D721Med (cell line): ENCODE results near the gene SCT.

Source experiments
- DNase-seq: peaks from one replicate; pipeline ENCODE4 v3.0.0; 2011; ENCODE audit warnings: low spot score; ENCODE audit not compliant: insufficient read length
- FAIRE-seq: peaks from 2 replicates; lab custom pipeline; 2011; peaks lifted over from hg19 to GRCh38; lab: Jason Lieb, UNC
- TF ChIP-seq, protein P1 (sequence below): IDR thresholded peaks from 2 replicates; pipeline ENCODE4 v1.5.1; 2012; ENCODE audit warnings: mild to moderate bottlenecking, control low read depth; ENCODE audit not compliant: insufficient read depth; ENCODE audit errors: missing control alignments

SCT gene

DNA sequence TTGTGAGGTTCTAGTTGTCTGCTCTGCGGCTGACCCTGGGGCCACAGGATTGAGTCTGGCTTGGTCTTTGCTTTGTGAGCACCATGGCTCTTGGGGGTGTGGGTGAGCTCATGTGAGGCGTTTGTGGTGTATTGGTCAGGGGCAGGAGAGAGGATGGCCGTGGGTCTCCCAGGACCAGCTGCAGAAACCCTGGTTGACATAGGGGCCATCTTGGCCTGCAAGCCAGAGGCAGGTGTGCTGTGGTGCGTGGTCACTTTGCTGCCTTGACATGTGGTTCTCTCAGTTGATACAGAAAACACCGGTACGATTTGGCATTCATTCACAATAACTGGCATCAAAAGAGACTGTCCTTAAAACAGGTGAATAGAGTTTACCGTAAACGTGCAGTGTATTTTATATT is 39.4 kb downstream of the SCT start:
- DNase-seq (no peak), FAIRE-seq (no peak)
- TF ChIP-seq, protein P1, sequence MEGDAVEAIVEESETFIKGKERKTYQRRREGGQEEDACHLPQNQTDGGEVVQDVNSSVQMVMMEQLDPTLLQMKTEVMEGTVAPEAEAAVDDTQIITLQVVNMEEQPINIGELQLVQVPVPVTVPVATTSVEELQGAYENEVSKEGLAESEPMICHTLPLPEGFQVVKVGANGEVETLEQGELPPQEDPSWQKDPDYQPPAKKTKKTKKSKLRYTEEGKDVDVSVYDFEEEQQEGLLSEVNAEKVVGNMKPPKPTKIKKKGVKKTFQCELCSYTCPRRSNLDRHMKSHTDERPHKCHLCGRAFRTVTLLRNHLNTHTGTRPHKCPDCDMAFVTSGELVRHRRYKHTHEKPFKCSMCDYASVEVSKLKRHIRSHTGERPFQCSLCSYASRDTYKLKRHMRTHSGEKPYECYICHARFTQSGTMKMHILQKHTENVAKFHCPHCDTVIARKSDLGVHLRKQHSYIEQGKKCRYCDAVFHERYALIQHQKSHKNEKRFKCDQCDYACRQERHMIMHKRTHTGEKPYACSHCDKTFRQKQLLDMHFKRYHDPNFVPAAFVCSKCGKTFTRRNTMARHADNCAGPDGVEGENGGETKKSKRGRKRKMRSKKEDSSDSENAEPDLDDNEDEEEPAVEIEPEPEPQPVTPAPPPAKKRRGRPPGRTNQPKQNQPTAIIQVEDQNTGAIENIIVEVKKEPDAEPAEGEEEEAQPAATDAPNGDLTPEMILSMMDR: no peak

DNA sequence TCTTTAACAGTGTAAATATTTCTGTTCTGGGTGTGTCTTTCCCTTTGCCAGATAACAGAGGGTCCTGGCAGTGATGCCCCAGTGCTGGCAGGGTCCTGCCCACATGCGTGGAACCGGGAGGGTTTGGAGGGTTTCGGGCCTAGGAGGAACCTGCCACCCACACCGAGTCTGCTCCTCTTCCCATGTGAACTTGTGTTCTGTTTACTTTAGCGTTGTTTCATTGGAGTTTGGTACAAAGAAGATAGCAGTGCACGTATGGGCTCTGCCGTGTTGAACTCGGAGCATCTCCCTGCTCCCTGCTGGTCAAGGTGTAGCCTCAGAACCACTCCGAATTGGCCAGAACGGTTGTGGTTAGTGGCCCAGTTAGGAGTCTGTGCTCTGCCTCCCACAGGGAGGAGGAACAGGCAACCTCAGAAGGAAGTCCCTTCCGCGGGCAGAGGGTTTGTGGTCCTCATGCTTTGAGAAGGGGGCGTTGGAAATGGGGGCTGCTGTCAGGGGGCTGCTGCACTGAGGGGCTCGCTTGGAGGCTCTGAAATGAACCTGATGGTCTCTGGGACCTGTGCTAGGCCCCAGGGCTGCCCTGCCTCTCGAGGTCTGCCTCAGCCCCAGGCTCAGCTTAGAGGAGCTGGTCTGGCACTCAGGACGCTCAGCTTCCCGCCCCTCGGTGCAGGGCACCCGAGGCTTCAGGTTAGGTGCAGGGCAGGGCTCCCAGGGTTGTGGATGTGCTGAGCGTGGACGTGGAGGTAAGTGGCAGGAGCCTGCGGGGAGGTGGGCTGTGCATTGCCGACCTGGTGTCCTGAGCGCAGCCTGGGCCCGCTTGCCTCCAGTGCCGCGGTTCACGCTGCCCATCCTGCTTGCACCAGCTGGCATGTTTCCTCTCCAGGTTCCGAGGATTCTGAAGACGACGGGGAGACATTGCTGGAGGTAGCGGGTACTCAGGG is 40.3 kb downstream of the SCT start:
- TF ChIP-seq, protein P1: no peak
- DNase-seq (no peak), FAIRE-seq (no peak)

DNA sequence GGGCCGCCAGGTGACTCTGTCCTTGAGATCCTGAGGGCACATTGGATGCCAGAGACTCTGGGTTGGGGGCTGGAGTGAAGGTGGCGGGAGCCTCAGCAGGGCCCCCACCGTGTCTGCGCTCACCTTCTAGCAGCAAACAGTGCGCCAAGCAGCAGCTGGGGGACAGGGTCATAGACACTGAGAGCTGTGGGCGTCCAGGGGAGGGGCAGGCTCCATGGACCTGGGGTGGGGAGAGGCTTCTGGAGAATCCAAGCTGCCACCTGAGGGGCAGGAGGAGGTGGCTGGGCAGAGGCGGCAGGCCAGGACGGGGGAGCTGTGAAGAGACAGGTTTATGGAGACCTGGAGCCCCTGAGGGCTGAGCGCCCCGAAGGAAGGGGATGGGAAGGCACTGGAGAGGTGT is 42.7 kb downstream of the SCT start:
- DNase-seq (no peak), FAIRE-seq (no peak)
- TF ChIP-seq, protein P1: no peak

DNA sequence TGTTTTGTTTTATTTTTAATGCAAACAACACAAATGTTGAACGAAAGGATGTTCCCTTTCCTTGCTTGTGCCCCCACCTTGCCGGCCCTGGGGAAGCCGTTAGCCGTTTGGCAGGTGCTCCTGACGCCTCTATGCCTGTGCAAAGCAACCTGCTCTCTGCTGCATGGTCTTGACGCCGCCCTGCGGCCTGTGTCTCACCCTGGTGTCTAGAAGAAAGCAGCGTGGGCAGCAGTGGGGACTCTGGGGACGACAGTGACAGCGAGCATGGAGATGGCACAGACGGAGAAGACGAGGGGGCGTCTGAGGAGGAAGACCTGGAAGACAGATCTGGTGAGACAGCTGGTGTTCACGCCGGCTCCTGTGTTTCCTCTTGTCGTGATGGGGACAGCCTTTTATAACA is 45.2 kb downstream of the SCT start:
- FAIRE-seq (no peak), DNase-seq (no peak)
- TF ChIP-seq, protein P1: no peak

DNA sequence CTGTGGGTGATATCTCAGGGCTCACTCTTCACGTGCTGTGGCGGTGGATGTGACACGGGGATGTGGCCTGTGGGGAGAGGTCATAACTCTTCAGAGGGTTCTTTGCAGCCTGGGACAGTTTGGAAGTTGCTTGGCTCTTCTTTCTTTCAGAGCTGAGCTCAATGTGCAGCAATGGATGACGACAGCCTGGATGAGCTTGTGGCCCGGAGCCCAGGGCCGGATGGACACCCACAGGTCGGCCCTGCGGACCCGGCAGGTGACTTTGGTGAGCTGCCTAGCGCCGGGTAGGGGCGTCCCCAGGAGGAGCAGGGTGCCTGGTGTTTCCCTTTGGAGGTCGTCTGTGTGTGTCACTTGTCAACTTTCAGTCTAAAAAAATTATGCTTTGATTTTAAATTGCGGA is 45.6 kb downstream of the SCT start:
- TF ChIP-seq, protein P1: no peak
- DNase-seq (no peak), FAIRE-seq (no peak)

DNA sequence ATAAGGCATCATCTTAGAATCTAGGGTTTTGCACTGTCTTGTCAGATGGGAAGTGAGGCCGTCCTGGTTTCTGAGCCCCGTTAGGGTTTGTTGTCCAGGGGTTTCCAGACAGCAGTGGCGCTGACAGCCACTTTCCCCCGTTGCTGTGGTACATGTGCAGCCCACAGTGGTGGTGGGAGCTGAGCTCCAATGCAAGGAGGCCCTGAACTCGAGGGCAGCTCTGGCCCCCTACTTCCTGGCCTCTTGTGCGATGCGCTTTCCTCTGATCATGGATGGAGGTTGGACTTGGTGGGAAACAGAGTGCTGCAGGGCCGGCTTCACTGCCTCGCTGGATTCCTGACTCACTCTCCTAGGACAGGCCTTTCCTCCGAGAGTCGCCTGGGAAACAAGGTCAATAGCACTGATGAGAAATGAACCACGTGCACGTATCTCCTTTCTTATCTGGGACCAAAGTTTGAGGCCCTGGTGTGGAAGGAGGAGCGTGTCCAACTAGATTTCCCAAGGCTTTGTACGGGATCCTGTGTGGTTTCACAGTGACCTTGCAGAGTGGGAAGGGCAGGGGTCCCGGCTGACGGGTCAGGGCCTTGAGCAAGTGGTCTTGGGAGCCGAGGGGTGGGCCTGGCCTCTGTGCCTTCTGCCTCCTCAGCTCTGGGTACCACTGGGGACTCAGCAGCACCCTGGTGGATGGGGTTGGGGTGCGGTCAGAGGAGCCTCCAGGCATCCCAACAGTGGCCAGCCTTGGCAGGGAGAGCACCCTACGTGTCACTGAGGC is 47.0 kb downstream of the SCT start:
- no peak for DNase-seq
- no peak for FAIRE-seq
- TF ChIP-seq, protein P1: no peak
